Osteocyte (in vitro differentiated cells): ENCODE measurements around the gene CD300H. TPM values are rescaled to one million over a fixed set of nuclear protein-coding genes. Genes with fewer than 3 reads are reported as not detected.

Source experiments
- DNase-seq: peaks from one replicate; pipeline ENCODE4 v3.0.0; 2021; ENCODE audit warnings: mixed read lengths; ENCODE audit not compliant: unreplicated experiment; ENCODE audit errors: extremely low spot score
- H3K27ac Mint-ChIP-seq: one replicate; pipeline ENCODE4 v1.8.0; 2021; ENCODE audit warnings: mild to moderate bottlenecking, mixed read lengths; ENCODE audit not compliant: unreplicated experiment
- H3K27me3 Mint-ChIP-seq: one replicate; pipeline ENCODE4 v1.8.0; 2021; ENCODE audit warnings: mixed read lengths; ENCODE audit not compliant: unreplicated experiment
- H3K36me3 Mint-ChIP-seq: one replicate; pipeline ENCODE4 v1.8.0; 2021; ENCODE audit warnings: mixed read lengths; ENCODE audit not compliant: unreplicated experiment
- H3K4me1 Mint-ChIP-seq: one replicate; pipeline ENCODE4 v1.8.0; 2021; ENCODE audit warnings: mixed read lengths; ENCODE audit not compliant: unreplicated experiment
- H3K4me3 Mint-ChIP-seq: one replicate; pipeline ENCODE4 v1.8.0; 2021; ENCODE audit warnings: mild to moderate bottlenecking, moderate library complexity, mixed read lengths; ENCODE audit not compliant: unreplicated experiment
- H3K9me3 Mint-ChIP-seq: one replicate; pipeline ENCODE4 v1.8.0; 2021; ENCODE audit warnings: mixed read lengths; ENCODE audit not compliant: unreplicated experiment
- total RNA-seq: library from RNA; stranded (reverse); gene quantifications from 2 replicates; pipeline ENCODE4 v1.2.1, GENCODE V29; 2021
- TF ChIP-seq, protein P1 (sequence below): fragments of 200-600 bp; sonication (generic); IDR thresholded peaks from 2 replicates; pipeline ENCODE4 v1.5.0; 2021; ENCODE audit warnings: antibody characterized with exemption, mild to moderate bottlenecking, moderate library complexity

CD300H gene
- total RNA-seq, 1 donor from 2014 or later, result not detected

DNA sequence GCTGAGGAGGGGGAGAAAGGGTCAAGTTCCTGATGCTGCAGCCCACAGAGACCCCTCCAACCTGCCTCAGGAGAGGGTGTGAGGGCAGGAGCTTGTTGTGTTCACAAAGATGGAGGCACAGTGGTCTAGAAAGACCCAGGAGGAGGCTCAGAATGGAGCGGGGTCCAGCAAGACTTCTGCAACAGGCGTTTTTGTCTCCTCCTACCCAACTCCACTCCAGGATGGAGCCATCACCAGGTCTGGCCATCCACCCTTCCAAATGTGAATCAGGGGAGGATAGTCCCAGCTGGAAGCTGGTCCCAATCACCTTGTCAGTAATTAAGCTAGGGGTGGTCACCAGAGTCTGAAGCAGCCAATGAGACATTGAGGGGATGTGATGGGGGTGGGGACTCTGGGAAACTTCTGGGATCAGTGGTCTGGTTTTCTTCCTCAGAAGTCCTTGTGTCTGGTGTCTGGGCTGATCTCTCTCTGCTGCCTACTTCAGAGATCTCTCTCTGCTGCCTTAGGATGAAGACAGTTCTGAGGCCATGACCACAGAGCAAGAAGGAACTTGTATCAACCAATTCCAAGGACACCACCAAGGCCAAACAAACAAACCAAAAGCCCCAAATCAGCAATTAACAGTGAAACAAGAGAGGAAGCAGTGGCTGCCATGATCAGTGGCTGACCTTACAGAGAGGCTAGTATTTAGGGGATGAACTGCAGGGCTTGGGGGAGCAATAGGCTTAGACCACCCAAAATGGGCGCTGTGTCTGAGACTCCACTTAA lies 50.6 kb downstream of the CD300H start:
- peak; percentile 62 for DNase-seq
- Mint-ChIP-seq H3K36me3 (no peaks in the 10 kb centered on the region), H3K27ac (no peak overlapping the region), H3K27me3 (peaks cover 1% of the 10 kb centered on the region), H3K4me1 (no peaks in the 10 kb centered on the region), H3K9me3 (peaks cover 9% of the 10 kb centered on the region), H3K4me3 (no peak overlapping the region)
- TF ChIP-seq, protein P1, sequence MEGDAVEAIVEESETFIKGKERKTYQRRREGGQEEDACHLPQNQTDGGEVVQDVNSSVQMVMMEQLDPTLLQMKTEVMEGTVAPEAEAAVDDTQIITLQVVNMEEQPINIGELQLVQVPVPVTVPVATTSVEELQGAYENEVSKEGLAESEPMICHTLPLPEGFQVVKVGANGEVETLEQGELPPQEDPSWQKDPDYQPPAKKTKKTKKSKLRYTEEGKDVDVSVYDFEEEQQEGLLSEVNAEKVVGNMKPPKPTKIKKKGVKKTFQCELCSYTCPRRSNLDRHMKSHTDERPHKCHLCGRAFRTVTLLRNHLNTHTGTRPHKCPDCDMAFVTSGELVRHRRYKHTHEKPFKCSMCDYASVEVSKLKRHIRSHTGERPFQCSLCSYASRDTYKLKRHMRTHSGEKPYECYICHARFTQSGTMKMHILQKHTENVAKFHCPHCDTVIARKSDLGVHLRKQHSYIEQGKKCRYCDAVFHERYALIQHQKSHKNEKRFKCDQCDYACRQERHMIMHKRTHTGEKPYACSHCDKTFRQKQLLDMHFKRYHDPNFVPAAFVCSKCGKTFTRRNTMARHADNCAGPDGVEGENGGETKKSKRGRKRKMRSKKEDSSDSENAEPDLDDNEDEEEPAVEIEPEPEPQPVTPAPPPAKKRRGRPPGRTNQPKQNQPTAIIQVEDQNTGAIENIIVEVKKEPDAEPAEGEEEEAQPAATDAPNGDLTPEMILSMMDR, result no peak

DNA sequence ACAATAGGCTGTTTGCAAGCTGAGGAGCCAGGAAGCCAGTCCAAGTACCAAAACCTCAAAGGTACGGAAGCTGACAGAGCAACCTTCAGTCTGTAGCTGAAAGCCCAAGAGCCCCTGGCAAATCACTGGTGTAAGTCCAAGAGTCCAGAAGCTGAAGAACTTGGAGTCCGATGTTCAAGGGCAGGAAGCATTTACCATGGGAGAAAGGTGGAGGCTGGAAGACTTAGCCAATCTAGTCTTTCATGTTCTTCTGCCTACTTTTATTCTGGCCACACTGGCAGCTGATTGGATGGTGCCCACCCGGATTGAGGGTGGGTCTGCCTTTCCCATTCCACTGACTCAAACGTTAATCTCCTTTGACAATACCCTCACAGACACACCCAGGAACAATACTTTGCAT lies 51.4 kb downstream of the CD300H start:
- H3K27me3 Mint-ChIP-seq, result peaks cover 6% of the 10 kb centered on the region
- peak; percentile 40 for DNase-seq
- H3K4me3 Mint-ChIP-seq, result no peak overlapping the region
- TF ChIP-seq, protein P1, result no peak
- no peak overlapping the region for H3K27ac Mint-ChIP-seq
- no peaks in the 10 kb centered on the region for H3K4me1 Mint-ChIP-seq
- H3K9me3 Mint-ChIP-seq, result peaks cover 9% of the 10 kb centered on the region
- no peaks in the 10 kb centered on the region for H3K36me3 Mint-ChIP-seq

DNA sequence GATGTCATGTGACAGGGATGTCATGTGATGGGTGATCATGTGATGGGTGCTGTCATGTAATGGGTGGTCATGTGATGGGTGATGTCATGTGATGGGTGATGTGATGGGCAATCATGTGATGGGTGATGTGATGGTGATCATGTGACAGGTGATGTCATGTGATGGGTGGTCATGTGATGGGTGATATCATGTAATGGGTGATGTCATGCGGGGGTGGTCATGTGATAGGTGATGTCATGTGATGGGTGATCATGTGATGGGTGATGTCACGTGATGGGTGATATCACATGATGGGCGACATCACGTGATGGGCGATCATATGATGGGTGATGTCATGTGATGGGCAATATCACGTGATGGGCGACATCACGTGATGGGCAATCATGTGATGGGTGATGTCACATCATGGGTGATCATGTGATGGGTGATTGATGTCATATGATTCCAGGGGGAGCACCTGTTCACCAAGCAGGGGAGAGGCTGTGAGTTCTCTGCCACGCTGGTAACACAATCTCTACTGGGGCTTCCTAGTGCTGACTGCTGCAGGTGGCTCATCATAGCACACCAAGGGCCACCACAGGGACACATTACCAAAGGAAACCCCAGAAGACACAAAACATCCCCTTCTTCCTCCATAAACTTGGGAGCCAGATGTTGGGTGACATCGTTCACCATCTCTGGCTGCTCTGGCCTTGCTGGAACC lies 52.5 kb downstream of the CD300H start:
- H3K27me3 Mint-ChIP-seq, result peaks cover 6% of the 10 kb centered on the region
- TF ChIP-seq, protein P1, result no peak
- H3K4me3 Mint-ChIP-seq, result no peak overlapping the region
- H3K4me1 Mint-ChIP-seq, result no peaks in the 10 kb centered on the region
- peak overlapping the region; percentile 48 for H3K27ac Mint-ChIP-seq
- peak; percentile 69 for DNase-seq
- peaks cover 9% of the 10 kb centered on the region for H3K9me3 Mint-ChIP-seq
- H3K36me3 Mint-ChIP-seq, result no peaks in the 10 kb centered on the region

DNA sequence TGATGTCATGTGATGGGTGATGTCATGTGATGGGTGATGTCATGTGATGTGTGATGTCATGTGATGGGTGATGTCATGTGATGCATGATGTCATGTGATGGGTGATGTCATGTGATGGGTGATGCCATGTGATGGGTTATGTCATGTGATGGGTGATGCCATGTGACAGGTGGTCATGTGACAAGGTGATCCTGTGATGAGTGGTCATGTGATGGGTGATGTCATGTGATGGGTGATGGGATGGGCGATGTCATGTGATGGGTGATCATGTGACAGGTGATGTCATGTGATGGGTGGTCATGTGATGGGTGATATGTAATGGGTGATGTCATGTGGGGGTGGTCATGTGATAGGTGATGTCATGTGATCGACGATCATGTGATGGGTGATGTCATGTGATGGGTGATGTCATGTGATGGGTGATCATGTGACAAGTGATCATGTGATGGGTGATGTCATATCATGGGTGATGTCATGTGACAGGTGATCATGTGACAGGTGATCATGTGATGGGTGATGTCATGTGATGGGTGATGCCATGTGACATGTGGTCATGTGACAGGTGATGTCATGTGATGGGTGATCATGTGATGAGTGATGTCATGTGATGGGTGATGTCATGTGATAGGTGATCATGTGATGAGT lies 53.2 kb downstream of the CD300H start:
- peak; percentile 51 for DNase-seq
- no peak overlapping the region for H3K4me3 Mint-ChIP-seq
- H3K27me3 Mint-ChIP-seq, result peaks cover 8% of the 10 kb centered on the region

More for the DNA sequence above, 53.2 kb downstream of the CD300H start:
- Mint-ChIP-seq H3K27ac (peak overlapping the region; percentile 48), H3K4me1 (no peaks in the 10 kb centered on the region), H3K9me3 (peaks cover 9% of the 10 kb centered on the region), H3K36me3 (no peaks in the 10 kb centered on the region)
- TF ChIP-seq, protein P1, result no peak
